GM15510 (cell line): ENCODE results near the gene NFKBIZ.

ENCODE experiments used
- POLR2A ChIP-seq: IDR thresholded peaks from 3 replicates; pipeline ENCODE4 v1.6.1; 2011; ENCODE audit warnings: borderline replicate concordance; ENCODE audit not compliant: insufficient read length; ENCODE audit errors: extremely low read depth

The NFKBIZ gene

DNA sequence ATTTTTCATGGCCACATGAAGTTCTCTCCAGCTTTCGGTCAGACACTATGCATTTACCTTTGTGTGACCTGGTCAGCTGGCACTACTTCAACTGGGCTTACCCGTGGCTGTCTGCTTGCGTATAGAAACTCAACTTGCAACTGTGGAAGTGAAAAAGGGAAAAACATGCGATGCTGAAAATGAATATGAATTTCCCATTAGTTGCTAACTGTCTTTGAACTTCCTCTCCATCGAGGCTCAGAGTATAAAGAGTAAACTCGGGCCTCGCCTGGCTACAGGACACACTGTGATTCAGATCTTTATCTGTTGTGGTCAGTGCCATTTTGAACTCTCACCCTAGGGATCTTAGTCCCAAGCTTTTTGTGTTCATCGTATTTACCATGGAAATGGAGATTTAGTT, 26.8 kb downstream of the NFKBIZ start:
- no peak for TF ChIP-seq POLR2A

DNA sequence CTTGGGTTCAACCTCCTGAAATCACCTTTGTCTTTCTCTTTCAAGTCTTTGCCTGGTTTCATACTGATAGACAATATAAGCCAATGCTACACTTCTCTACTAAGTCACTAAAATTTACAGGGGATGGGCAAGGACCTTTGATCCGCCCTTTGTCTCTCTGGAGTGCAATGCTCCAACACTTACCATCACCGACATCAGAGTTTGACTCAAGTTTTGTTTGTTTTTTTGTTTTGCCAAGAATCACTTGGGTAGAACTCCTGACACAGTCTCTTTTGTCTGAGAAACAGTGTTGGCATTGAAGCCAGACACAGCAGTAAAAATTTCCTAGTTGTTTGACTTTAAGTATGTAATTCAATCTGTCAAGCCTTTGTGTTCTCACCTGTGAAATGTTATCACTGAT, 29.3 kb downstream of the NFKBIZ start:
- no peak for TF ChIP-seq POLR2A

DNA sequence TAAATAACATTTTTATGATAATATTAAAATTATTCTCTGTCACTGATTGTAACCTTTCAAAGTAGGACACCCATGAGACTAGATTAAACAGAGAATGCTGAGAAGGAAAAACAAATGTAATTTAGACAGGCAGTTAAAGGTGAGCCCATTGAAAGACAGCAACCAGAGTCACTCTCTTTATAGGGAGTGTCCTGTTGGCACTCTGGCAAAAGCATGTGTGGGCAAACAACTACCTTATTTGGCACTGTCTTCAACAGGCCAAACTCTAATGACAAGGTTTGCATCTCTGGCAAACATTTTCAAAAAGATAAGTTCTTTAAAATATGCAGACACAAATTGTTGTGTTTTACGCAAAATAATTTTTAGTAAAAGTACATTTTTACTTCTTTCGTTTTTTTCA, 29.8 kb downstream of the NFKBIZ start:
- no peak for TF ChIP-seq POLR2A

- TF ChIP-seq POLR2A, result no peak
Measured at GRCh38 chr3:101879623-101880284, 30.4 kb downstream of the NFKBIZ start.

GRCh38 chr3:101884776-101885175, 35.5 kb downstream of the NFKBIZ start:
- TF ChIP-seq POLR2A, result no peak

DNA sequence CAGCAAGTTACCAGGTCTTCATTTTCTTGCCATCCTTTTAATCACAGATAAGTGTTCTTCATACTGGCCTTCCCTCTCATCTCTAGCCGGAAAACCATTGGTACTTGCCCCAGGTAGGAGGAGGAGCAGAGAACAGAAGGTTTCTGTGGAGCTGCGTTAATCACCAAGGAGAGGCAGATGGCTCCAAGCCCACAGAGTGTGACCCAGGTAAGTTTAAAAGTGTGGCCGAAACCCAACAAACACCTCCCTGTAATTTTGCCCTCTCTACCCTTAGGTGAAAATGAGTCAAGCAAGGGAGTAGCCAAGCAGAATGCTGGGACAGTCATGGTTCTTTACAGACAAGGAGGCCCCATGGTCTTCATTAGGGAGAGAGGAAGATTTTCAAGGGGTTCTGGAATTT, 37.3 kb downstream of the NFKBIZ start:
- TF ChIP-seq POLR2A, result no peak

DNA sequence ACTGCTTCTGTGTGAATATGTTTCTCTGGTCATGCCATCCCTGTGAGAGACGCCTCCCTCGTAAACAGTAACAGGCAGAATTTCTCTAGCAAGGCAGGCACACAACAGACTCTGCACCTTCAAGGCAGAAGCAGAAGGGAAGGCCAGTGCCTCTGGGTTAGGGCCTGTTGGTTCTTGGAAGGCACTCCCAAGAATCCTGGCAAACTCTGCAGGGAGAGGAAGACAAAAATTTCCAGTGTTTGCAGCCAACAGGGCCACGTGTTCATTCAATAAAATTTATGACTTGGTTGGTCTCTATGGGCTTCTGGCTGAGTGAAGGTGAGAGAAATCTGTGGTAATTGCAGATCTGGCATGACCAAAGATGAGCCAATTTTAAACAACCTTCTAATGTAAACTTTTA, 39.3 kb downstream of the NFKBIZ start:
- TF ChIP-seq POLR2A, result no peak

GRCh38 chr3:101890716-101891115, 41.4 kb downstream of the NFKBIZ start:
- no peak for TF ChIP-seq POLR2A

GRCh38 chr3:101892648-101893047, 43.3 kb downstream of the NFKBIZ start:
- no peak for TF ChIP-seq POLR2A

- no peak for TF ChIP-seq POLR2A
Measured at GRCh38 chr3:101896083-101896757, 46.9 kb downstream of the NFKBIZ start.

DNA sequence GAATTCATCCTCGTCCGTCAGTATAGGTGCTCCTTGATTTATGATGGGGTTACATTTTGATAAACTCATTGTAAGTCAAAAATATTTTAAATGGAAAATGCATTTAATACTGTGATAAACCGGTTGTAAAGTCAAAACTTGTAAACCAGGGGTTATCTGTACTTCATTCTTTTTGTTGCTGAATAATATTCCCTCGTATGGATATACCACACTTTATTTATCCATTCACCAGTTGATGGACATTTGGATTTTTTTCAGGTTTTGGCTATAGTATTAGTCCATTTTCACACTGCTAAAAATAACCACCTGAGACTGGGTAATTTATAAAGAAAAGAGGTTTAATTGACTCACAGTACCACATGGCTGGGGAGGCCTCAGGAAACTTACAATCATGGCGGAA, 47.7 kb downstream of the NFKBIZ start:
- no peak for TF ChIP-seq POLR2A

GRCh38 chr3:101898039-101898438, 48.7 kb downstream of the NFKBIZ start:
- no peak for TF ChIP-seq POLR2A

- no peak for TF ChIP-seq POLR2A
Measured at GRCh38 chr3:101898752-101899169, 49.4 kb downstream of the NFKBIZ start.

DNA sequence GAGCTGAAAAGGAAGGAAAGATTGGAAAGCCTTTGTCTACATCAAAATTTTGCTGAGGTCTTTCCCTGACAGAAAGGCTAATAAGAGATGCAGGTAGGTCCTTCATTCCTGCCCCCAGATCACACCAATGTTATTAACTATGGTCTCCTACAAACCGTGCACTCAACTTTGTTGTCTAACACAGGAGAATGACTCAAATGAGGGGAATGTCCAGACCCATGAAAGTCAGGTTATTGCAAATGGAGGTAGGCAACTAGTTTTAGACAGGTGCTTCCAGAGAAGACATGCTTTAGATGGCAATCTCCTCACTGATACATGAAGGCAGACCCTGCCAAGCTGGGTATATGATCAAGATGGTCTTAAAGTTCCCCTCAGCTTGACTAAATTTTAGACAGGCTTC, 51.0 kb downstream of the NFKBIZ start:
- TF ChIP-seq POLR2A, result no peak

GRCh38 chr3:101900736-101901135, 51.4 kb downstream of the NFKBIZ start:
- no peak for TF ChIP-seq POLR2A

DNA sequence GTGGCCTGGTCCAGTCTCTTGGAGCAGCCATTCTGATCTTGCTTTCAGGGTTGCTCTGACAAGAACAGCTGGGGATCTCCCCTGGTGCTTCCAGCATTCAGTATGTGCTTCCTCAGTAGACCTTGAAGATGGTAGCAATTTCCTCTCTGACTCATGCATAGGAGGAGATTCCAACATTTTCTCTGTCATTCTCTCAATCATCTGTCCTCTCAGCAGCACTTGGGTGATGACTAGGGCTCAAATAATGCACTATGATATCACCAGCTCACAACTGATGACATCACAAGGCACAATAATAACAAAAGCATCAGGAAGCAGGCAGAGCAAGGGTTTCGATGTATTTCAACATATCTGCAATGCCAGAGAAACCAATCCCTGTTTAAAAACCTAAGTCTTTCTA, 52.7 kb downstream of the NFKBIZ start:
- TF ChIP-seq POLR2A, result no peak
